HEK293 (cell line): ENCODE measurements around the gene KRTAP5-5.

ENCODE experiments used
- KLF10 ChIP-seq: fragments of 450-650 bp; IDR thresholded peaks from 2 replicates; pipeline ENCODE4 v1.5.1; 2018; ENCODE audit warnings: missing biosample characterization, mild to moderate bottlenecking, missing genetic modification characterization
- ZNF114 ChIP-seq: fragments of 450-650 bp; formaldehyde crosslinking; IDR thresholded peaks from 2 replicates; pipeline ENCODE4 v1.5.0; 2017; ENCODE audit warnings: missing biosample characterization, missing genetic modification characterization
- ZNF146 ChIP-seq: fragments of 450-650 bp; formaldehyde crosslinking; IDR thresholded peaks from 2 replicates; pipeline ENCODE4 v1.5.1; 2016; ENCODE audit warnings: missing biosample characterization, missing genetic modification characterization
- ZNF37A ChIP-seq: fragments of 450-650 bp; IDR thresholded peaks from 2 replicates; pipeline ENCODE4 v1.5.1; 2018; ENCODE audit warnings: missing biosample characterization, missing genetic modification characterization
- ZNF670 ChIP-seq: fragments of 450-650 bp; formaldehyde crosslinking; IDR thresholded peaks from 2 replicates; pipeline ENCODE4 v1.5.1; 2016; ENCODE audit warnings: missing biosample characterization, missing genetic modification characterization, low read depth
- TF ChIP-seq, protein P1 (sequence below): fragments of 450-650 bp; formaldehyde crosslinking; IDR thresholded peaks from 2 replicates; pipeline ENCODE4 v1.5.1; 2016; ENCODE audit warnings: missing biosample characterization, missing genetic modification characterization

- TF ChIP-seq ZNF114 (tag by site-specific recombination): no peak
- TF ChIP-seq, protein P1, sequence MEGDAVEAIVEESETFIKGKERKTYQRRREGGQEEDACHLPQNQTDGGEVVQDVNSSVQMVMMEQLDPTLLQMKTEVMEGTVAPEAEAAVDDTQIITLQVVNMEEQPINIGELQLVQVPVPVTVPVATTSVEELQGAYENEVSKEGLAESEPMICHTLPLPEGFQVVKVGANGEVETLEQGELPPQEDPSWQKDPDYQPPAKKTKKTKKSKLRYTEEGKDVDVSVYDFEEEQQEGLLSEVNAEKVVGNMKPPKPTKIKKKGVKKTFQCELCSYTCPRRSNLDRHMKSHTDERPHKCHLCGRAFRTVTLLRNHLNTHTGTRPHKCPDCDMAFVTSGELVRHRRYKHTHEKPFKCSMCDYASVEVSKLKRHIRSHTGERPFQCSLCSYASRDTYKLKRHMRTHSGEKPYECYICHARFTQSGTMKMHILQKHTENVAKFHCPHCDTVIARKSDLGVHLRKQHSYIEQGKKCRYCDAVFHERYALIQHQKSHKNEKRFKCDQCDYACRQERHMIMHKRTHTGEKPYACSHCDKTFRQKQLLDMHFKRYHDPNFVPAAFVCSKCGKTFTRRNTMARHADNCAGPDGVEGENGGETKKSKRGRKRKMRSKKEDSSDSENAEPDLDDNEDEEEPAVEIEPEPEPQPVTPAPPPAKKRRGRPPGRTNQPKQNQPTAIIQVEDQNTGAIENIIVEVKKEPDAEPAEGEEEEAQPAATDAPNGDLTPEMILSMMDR: peak; percentile 81
- TF ChIP-seq ZNF146 (tag by site-specific recombination): no peak
- TF ChIP-seq ZNF37A: no peak
- TF ChIP-seq KLF10: no peak
- no peak for TF ChIP-seq ZNF670 (tag by site-specific recombination)
These were observed 23.4 kb downstream of the KRTAP5-5 start for GRCh38 chr11:1652771-1653540.
